ENCODE measurements around the gene WDR75.

WDR75 gene

DNA sequence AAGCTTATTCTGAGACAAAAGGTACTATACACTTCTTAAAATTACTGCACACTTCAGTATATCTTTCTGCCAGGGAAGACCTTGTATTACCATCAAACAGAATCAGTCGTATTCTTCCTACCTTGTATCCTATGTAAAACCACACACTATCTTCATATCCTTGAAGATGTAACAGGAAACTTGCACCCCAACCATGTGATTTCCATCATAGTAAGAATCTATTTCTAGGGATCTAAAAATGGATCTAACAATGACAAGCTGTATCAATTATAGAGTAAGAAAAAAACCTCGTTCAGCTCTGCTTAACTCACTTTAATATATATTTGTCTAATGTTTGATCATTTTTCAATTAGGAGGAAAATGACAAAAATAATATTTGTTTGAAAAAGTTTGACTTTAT is 60.2 kb downstream of the WDR75 start:
- no peak for DNase-seq

- no peak for DNase-seq
Observed at GRCh38 chr2:189502714-189503113, 61.4 kb downstream of the WDR75 start.

- no peak for DNase-seq
Observed at GRCh38 chr2:189504238-189504637, 63.0 kb downstream of the WDR75 start.

- no peak for DNase-seq
Observed at GRCh38 chr2:189505492-189505891, 64.2 kb downstream of the WDR75 start.

GRCh38 chr2:189506514-189506976 is 65.3 kb downstream of the WDR75 start:
- DNase-seq, result no peak

- DNase-seq, result no peak
Observed at GRCh38 chr2:189511210-189511959, 70.1 kb downstream of the WDR75 start.

DNA sequence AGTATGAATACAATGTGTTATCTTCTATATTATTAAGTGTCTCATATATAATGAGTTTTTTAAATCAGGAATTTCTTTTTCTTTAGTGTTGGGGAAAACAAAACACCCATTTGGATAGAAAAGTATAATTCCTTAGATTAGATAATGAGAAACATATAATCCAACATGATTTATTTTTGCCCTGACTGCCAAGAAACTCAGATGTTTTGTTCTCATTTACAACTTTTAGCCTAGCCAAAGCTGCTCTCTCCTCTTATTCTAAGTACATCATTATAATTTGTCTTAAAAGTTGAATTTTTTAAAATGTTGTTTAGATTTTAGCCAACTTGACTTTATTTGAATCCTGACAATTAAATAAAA is 70.7 kb downstream of the WDR75 start:
- DNase-seq, result no peak

DNA sequence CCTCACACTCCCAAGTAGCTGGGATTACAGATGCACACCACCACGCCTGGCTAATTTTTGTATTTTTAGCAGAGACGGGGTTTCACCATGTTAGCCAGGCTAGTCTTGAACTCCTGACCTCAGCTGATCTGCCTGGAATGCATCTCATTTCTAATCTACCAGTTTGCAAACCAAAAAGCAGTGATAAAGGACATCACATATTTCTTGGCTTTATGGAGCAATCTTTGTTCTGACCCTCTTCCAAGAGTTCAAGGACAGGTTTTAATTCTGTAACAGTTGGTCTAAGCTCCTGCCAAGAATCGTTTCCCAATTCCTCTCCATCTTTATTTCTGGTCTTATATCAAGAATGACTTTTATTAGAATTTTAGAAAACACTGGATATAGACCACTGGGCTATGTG is 71.6 kb downstream of the WDR75 start:
- no peak for DNase-seq

GRCh38 chr2:189514104-189514503 is 72.8 kb downstream of the WDR75 start:
- no peak for DNase-seq

- no peak for DNase-seq
Observed at GRCh38 chr2:189515264-189515663, 74.0 kb downstream of the WDR75 start.

- DNase-seq, result no peak
Observed at GRCh38 chr2:189516546-189516945, 75.3 kb downstream of the WDR75 start.

DNA sequence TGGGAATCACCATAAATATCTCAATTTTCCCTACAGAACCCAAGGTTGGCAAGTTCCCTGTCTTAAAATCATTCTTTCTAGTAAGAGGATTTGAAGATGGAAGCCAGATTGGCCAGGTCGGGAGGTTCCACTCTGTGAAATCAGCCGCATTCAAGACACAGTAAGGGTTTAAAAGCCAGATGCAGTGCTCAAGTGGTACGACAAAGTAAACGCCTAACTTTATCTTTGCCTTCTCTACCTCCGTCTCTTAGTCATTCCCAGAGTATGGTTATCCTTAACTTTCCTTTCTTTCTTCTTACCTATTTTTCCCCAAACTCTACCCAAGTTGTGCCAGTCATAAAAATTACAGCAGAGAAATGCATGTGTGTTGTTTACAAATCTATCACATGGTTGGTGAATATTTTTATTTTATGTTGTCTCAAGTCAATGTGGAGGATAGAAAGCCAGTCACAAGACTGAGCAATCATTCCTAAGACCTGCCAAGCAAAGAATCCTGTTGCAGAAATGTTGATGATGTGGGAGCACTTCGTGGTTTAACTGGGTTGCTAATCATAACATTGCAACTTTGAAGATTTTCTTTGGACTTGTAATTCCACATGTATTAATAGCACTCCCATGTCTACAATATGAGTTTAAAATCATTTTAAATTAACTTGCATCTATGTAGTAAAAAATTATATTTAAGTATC is 76.7 kb downstream of the WDR75 start:
- no peak for DNase-seq

DNA sequence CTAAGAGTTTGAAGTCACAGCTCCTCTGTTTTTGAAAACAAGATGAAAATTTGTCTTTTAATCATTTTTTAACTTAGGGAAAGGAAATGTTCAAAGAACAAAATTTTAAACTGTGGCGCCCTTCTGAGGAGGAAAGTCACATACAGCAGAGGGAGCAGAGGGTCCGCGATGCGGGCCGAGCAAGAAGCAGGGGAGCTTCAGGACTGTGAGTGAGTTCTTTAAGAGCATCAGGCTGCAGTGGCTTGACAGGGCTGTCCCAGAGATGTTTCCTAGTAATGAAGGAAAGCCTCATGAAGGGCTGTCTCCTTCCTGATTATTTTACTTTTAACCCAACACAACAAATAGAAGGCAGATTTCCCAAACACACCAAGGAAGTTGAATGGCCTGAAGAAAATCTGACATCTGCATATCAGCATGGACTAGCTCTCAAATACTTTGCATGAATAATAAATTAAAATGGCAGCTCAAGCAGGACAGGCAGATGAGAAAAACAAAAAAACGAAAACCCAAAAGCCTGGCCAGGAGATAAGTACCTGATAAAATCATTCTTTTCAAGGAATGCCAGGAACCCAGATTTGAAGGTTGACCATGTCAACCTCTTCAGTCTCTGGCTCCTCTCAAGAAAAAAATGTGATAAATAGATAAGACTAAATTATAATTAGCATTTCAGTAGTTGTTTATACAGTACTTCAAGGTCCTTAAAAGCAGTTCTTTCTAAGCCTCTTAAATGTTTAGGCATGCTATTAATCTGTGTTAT is 78.5 kb downstream of the WDR75 start:
- no peak for DNase-seq

DNA sequence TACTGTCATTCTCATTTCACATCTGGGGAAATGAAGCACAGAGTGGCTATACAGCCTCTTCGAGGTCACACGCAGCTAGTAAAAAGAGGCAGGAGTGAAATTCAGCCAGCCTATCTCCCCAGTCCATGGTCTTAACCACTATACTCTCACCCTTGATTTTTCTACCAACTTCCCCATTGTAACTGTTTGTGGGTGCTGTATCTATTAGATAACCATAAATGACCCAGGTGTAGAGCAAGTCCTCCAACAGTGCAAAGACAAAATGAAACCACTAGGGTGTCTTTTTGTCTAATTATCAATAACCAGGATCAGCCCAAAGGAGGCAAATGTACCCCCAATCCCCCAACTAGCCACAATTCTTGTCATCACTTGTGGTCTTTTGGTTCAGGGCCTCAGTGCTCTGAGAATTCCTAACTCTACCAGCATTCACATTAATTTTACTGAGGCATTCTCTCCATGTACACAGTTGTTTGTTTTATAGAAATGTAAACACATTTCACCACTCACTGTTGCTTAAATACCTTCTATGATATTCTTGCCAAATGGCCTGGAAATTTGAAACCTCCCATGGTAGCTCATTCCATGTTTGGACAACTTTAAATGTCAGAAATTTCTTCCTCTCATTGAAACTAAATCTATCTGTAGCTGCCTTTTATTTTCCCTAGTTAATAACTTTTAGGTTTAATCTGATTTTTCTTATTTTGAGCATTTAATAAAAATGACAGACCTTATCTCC is 80.6 kb downstream of the WDR75 start:
- no peak for DNase-seq

DNA sequence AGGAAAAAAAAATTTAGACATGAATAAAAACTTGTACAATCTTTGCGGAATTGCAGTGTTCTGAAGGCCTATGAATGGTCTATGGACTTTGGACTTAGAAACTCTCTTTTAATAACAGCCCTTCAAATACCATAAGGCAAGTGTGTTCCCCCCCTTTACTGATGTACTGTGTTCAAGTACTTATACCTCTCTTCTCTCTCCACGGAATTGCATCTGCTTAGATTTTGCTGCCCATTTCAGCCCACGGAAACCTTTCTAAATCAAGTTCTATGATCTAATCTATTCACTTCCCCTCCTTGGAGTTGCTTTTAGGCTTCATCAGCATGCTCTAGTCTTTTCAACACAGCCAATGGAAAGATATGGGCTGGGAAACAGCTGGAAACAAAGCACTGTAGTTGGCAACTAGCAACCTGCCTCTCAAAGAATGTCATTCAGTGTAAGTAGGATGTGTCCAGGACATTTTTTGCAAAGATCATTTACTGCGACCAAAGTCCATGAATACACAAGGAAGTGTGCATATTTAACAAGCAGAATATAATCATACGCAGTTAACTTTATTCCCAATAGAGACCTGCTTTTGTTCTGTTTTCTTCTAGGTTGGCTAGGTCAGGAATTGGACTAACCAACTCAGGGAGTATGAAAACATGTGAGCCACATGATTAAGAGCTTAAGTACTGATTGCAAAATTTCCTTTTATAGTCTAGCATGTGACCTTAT is 81.3 kb downstream of the WDR75 start:
- no peak for DNase-seq

GRCh38 chr2:189524746-189525145 is 83.5 kb downstream of the WDR75 start:
- no peak for DNase-seq
